IPS-NIHi11 (cell line): ENCODE results near the gene TP73.
A peak's percentile ranks its signal among the peaks of the same experiment; 100 is the strongest.

Experiments
- DNase-seq: peaks from one replicate; pipeline ENCODE4 v3.0.0; 2012; ENCODE audit warnings: mixed read lengths, low spot score

The TP73 gene

GRCh38 chr1:3708791-3709190, 56.5 kb downstream of the TP73 start:
- DNase-seq = peak; percentile 73

- DNase-seq = no peak
Measured at GRCh38 chr1:3710251-3710650, 57.9 kb downstream of the TP73 start.

DNA sequence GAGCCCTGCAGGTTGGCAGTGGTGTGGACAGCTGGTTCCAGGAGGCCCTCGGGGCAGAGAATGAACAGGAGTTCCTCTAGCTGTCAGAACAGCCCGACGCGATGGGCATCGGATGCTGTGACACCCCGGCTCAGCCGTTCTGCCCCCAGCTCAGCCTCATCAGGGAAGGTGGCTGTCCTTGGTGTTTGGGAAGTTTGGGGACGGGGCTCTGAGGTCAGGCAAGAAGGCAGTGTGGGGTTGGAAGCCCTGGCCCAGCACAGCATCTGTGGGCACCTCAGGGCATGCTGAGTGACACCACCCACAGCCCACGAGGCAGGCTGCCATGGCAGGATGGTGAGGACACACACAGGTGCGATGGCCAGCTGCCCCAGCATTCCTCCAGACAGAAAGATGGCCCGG, 59.1 kb downstream of the TP73 start:
- no peak for DNase-seq

DNA sequence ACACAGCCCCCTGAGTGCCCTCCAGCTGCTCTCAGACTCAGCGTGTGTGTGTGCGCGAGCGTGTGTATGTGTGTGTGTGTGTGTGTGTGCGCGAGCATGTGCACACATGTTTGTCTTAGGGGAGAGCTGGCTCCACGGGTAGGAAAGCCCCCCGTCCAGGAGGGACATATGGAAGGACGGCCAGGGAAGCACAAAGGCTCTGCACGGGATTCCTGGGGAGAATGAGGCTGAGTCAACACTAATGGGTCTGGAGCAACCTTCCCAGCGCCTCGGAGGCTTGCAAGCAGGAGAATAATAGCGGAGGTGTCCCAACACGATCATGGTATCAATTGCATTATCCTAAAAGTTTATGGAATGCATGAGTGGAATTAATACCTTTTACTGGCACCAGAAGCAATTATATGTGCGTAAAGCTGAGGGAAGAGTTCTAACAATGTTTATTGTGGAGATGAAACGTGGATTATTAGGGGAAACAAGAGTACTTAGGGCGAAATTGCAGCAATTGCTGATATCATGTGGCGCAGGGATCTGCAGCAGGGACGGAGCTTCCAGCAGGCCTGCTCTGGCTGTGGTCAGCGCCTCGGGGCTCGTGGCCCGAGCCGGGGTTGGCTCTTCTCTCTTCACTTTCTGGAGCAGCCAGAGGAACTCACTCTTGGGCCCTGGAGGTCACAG, 59.6 kb downstream of the TP73 start:
- DNase-seq = no peak

- DNase-seq = no peak
Measured at GRCh38 chr1:3712573-3713535, 60.5 kb downstream of the TP73 start.

DNA sequence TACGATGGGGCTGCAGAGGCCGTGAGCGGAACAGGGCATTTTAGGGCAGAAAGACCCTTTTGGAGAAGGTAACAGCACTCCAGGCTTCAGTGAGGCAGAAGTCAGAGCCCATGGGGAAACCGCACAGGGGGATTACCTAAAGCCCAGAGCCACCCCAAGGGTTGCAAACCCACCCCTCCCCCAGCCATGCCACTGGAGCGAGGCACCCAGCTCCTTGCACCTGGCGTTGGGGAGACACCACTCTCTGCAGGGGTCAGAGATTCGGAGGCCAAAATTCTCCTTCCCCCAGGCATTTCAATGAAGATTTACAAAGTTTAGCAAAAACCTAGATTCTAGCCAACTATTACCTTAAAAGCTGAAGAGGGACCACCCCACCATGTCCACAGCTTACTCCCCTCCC, 61.5 kb downstream of the TP73 start:
- DNase-seq = no peak

GRCh38 chr1:3714284-3714741, 62.0 kb downstream of the TP73 start:
- no peak for DNase-seq

DNA sequence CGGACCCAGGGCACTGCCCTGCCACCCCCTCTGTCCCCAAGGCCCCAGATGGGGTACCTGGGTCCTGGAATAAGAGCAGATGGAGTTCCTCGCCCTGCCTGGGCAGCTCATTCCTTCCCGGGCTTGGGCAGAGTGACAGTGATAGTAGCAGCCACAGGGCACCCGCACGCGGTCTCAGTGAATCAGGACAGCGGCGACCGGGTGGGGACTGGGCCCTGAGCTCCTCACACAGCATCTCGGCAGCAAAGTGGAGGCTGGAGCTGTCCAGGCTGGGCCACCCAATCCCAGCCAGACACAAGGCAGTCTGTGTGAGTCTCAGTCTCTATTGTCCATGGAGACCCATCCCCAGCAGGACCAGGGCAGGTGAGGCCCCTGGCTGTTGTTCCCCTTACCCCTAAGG, 62.5 kb downstream of the TP73 start:
- no peak for DNase-seq

GRCh38 chr1:3716351-3716750, 64.0 kb downstream of the TP73 start:
- no peak for DNase-seq

DNA sequence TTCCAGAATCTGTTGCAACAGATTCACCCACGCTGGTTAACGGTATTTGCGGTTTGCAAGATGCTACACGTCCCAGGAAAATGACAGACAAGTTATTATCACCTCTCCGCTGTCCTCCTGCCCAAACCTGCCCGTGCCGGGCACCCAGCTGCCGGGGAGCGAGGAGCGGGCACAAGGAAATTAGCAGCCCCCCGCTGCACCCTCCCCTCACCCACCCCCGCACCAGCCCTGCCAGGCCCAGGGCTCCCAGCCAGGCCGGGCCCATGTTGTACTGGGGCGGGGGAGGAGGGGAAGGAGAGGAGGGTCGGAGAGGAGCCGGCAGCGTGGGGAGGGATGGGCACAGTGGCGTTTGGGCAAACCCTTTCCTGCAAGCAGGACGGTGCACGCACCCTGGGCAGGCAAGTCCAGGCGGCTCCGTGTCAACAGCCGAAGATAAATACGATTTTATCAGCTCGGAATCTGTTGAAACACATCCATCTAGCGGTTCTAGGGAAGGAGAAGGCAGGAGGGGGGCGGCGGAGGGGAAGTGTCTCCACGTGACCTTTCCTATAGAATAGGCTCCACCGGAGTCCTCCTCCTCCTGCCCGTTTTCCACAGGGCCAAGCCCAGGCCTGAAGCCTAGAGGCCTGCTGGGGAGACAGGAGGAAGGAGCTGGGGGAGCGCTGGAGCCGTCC, 64.9 kb downstream of the TP73 start:
- DNase-seq = no peak

- DNase-seq = peak; percentile 97
Measured at GRCh38 chr1:3717715-3718601, 65.6 kb downstream of the TP73 start.

- DNase-seq = no peak
Measured at GRCh38 chr1:3718764-3719163, 66.4 kb downstream of the TP73 start.

DNA sequence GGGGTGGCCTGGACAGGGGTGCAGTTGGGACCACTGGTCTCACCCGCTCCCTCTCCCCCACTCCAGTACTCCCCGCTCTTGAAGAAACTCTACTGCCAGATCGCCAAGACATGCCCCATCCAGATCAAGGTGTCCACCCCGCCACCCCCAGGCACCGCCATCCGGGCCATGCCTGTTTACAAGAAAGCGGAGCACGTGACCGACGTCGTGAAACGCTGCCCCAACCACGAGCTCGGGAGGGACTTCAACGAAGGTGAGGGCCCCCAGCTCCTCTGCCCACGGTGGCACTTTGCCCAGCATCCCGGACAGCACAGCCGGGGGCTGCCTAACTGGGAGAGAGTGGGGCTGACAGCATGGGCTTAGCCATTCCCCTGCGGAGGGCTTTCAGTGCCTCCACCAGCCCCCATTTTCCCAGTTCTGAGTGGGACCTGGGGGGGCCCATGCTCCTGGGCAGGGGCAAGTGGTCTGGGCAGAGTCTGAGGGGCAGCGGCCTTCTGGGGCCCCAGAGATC, 69.7 kb downstream of the TP73 start:
- no peak for DNase-seq

DNA sequence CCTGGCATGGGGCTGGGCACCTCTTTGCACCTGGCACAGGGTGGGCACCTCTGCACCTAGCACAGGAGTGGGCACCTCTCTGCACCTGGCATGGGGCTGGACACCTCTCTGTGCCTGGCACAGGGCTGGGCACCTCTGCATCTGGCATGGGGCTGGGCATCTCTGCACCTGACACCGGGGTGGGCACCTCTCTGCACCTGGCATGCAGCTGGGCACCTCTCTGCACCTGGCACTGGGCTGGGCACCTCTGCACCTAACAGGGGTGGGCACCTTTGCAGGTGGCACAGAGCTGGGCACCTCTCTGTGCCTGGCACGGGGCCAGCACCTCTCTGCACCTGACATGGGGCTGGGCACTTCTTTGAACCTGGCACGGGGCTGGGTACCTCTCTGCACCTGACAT, 70.5 kb downstream of the TP73 start:
- no peak for DNase-seq

DNA sequence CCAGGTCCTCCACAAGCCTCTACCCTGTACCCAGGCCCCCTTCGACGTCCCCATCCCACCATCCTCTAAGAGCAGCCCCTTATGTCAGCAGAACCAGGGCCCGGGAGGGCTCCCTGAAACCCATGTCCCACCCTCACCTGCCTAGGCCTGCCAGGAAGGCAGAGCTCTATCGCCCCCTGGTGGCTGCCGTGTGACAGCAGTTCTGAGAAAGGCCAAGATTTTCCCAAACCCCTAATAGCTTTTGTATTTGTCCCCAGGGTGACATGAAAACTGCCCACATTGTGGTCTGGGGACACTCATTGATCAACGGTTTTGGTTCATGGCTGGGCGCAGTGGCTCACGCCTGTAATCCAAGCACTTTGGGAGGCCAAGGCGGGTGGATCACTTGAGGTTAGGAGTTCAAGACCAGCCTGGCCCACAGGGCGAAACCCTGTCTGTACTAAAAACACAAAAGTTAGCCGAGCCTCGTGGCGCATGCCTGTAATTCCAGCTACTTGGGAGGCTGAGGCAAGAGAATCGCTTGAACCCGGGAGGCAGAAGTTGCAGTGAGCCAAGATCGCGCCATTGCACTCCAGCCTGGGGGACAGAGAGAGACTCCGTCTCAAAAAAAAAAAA, 72.2 kb downstream of the TP73 start:
- DNase-seq = peak; percentile 81

GRCh38 chr1:3725366-3725765, 73.0 kb downstream of the TP73 start:
- no peak for DNase-seq

- peak; percentile 90 for DNase-seq
Measured at GRCh38 chr1:3727042-3727824, 74.9 kb downstream of the TP73 start.

- no peak for DNase-seq
Measured at GRCh38 chr1:3727825-3728776, 75.8 kb downstream of the TP73 start.
